ENCODE measurements around the gene MSH4. TPM values are rescaled to one million over a fixed set of nuclear protein-coding genes. Genes with fewer than 3 reads are reported as not detected.
A peak's percentile ranks its signal among the peaks of the same experiment; 100 is the strongest.

Gene MSH4
- total RNA-seq, 2 experiments from 2014 or later = 0.14 to 0.27 TPM

DNA sequence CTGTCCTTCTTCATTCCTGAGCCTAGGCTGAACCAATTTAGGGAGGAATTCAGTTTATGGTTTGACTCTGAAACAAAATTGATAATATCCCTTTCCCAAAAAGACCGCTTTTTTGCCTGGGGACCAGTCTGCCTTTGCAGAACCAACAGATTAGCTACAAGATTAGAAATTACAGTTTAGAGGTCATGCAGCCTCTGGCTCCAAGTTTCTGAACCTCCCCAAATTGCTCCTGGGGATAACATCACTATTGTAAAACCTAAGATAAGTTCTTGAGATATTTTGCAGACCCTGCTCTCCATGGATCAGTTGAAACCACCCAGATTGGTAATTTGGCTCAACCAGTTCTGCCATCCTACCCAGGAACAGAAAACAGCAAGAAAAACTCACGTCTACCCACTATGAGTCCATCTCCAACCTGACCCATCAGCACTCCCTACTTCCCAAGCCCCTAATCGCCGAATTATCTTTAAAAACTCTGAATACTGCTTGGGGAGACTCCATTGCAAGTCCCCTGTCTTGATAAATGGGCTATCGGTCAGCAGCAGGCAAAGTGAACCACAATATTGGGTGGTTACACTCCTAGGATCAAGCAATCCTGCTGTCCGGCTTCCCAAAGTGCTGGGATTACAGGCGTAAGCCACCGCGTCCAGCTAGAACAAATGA, 11.2 kb upstream of the MSH4 start:
- H3K4me1 Mint-ChIP-seq (ENCODE audit: low read depth) = peaks cover 17% of the 10 kb centered on the region
- H3K27me3 Mint-ChIP-seq (ENCODE audit: low read depth) = no peaks in the 10 kb centered on the region
- H3K36me3 Mint-ChIP-seq (ENCODE audit: low read depth) = peaks cover 41% of the 10 kb centered on the region
- peak overlapping the region; percentile 99 for H3K4me3 Mint-ChIP-seq
- CTCF ChIA-PET = interaction anchor here (0.8 kb wide), 1 partner anchor 10 kb away, joined by 3 read pairs; no protein-coding TSS in a partner anchor
- intact Hi-C loops (cut with micrococcal nuclease) = loop anchor here (5.0 to 10.0 kb wide), 4 partner anchors 469 to 1969 kb away; partner anchors contain the start of gene USP33
- no peak for DNase-seq
- H3K27ac Mint-ChIP-seq = peak overlapping the region; percentile 99
- no peaks in the 10 kb centered on the region for H3K9me3 Mint-ChIP-seq

DNA sequence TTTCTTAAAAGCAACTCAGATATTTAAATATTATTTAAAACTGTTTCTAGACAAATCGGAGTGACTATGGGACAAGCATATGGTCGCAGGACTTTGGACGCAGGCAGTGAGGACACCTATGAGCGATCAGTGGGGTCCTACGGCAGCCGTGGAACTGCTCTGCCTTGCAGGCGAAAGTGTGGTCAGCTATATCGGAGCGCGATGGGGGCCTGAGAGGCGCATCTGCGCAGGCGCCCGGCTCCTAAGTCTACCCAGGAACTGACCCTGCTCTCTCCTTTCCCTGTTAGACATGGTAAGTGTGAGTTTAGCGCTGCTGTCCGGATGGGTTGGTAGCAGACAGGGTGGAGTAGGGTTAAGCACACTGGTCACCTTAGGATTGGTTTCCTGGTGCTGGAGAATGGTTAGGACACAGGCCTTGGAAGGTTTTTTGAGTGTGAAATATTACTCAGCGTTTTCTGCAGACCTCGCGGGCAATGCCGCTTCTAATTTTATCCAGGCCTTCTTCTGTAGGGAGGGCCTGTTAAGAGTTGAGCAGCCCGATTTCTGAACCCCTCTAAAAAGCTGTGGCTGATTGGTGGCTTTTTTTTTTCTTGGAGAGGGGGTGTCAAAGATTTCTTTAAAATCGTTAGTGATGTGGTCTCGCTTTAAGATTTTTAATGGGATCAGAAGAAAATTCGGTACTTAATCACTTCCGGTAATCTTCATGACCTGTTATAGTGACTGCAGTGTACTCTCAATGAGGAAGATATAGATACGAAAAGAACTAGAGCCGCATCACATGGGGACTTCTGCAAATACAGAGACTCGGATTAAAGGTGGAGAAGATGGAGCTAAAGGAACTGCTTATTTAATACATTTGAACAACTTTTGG, 10.5 kb upstream of the MSH4 start, which contains the start of gene RABGGTB:
RABGGTB (plus strand) TSS at position 274 of the 871 bp plus-strand sequence; CDS start at position 290, 16 bp downstream.
- Mint-ChIP-seq H3K36me3 (ENCODE audit: low read depth) (peaks cover 48% of the 10 kb centered on the region), H3K4me1 (ENCODE audit: low read depth) (peaks cover 24% of the 10 kb centered on the region), H3K27ac (peak within 1 kb of the TSS; percentile 99), H3K4me3 (peak within 1 kb of the TSS; percentile 99), H3K27me3 (ENCODE audit: low read depth) (no peaks in the 10 kb centered on the region), H3K9me3 (no peaks in the 10 kb centered on the region)
- CTCF ChIA-PET = interaction anchor here (0.8 kb wide), 1 partner anchor 9 kb away, joined by 3 read pairs; no protein-coding TSS in a partner anchor
- peak; percentile 96 for DNase-seq
- intact Hi-C loops (cut with micrococcal nuclease) = loop anchor here (1.0 to 10.0 kb wide), 9 partner anchors 62 to 1969 kb away; partner anchors contain the start of genes ACADM, CRYZ, ST6GALNAC3 and TYW3

DNA sequence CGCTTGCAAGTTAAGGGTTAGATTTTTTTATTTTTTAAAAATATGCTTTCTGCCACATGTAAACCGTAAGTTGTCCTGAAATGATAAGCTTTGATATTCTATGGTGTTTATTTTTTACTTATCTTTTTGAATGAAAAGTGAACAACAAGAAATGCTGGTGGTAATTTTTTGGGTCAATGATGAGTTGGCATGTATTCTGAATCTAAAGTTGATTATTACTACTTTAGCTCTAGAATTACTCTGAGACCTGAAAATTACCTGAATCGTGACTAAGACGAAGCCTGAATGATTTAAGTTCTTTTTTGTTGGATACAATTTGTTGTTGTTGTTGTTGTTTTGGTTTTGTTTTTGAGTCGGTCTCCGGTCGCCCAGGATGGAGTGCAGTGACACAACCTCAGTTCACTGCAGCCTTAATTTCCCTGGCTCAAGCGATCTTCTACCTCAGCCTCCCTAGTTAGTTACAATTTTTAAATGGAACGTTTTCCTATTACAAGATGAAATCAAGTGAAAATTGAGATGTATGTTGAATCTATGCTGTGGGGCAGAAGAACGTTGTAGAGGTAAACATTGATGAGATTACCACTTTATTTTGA, 9.7 kb upstream of the MSH4 start:
- no peak for DNase-seq
- Mint-ChIP-seq H3K4me1 (ENCODE audit: low read depth) (peaks cover 31% of the 10 kb centered on the region), H3K4me3 (peak overlapping the region; percentile 99), H3K27ac (peak overlapping the region; percentile 99), H3K9me3 (no peaks in the 10 kb centered on the region), H3K27me3 (ENCODE audit: low read depth) (no peaks in the 10 kb centered on the region), H3K36me3 (ENCODE audit: low read depth) (peaks cover 55% of the 10 kb centered on the region)
- intact Hi-C loops (cut with micrococcal nuclease) = loop anchor here (1.0 to 10.0 kb wide), 9 partner anchors 63 to 1968 kb away; partner anchors contain the start of genes ACADM, CRYZ, ST6GALNAC3 and TYW3
- CTCF ChIA-PET = no interaction called here

DNA sequence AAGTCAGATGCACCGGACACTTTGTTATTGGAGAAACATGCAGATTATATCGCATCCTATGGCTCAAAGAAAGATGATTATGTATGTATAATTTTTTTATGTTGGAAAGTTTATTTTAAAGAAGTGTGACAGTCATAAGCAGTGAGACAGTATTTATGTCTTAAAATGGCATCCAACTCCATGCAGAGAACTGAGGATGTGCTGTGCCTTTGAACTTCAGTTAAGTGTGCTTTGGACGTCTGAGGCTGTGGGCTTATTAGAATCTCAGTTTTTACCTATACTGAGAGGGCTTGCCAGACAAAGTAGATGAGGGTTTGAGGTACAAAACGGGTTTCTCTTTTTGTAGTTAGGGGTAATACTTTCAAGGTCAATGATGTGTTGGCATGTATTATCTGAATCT, 9.2 kb upstream of the MSH4 start:
- Mint-ChIP-seq H3K9me3 (no peaks in the 10 kb centered on the region), H3K4me3 (peak overlapping the region; percentile 99), H3K27me3 (ENCODE audit: low read depth) (no peaks in the 10 kb centered on the region), H3K36me3 (ENCODE audit: low read depth) (peaks cover 59% of the 10 kb centered on the region), H3K4me1 (ENCODE audit: low read depth) (peaks cover 35% of the 10 kb centered on the region), H3K27ac (peak overlapping the region; percentile 99)
- no peak for DNase-seq
- CTCF ChIA-PET = interaction anchor here (0.6 kb wide), 1 partner anchor 1980 kb away, joined by 3 read pairs; no protein-coding TSS in a partner anchor
- intact Hi-C loops (cut with micrococcal nuclease) = loop anchor here (2.0 to 10.0 kb wide), 6 partner anchors 173 to 1967 kb away; partner anchors contain the start of genes ST6GALNAC3 and USP33

DNA sequence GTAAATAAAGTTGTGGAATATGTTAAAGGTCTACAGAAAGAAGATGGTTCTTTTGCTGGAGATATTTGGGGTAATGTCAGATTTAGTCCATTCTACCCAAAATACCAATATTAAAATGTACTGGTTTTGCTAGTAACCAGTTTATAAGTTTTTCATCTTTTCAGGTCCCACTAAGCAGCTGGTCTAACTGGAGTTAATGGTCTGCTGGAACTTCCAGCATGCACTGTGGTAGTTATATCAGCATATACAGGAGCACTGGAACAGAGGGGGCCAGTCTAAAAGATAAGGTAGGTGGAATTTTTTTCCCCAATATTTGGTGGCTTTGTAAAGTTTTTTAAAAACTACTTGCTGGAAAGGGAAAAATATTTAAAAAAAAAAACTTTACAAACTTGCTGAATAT, 6.7 kb upstream of the MSH4 start:
- Mint-ChIP-seq H3K36me3 (ENCODE audit: low read depth) (peaks cover 72% of the 10 kb centered on the region), H3K27ac (peak overlapping the region; percentile 81), H3K9me3 (no peaks in the 10 kb centered on the region), H3K27me3 (ENCODE audit: low read depth) (no peaks in the 10 kb centered on the region), H3K4me3 (peak overlapping the region; percentile 99), H3K4me1 (ENCODE audit: low read depth) (peaks cover 46% of the 10 kb centered on the region)
- DNase-seq = no peak
- CTCF ChIA-PET = no interaction called here
- intact Hi-C loops (cut with micrococcal nuclease) = loop anchor here (5.0 to 10.0 kb wide), 4 partner anchors 465 to 1965 kb away; partner anchors contain the start of gene USP33

DNA sequence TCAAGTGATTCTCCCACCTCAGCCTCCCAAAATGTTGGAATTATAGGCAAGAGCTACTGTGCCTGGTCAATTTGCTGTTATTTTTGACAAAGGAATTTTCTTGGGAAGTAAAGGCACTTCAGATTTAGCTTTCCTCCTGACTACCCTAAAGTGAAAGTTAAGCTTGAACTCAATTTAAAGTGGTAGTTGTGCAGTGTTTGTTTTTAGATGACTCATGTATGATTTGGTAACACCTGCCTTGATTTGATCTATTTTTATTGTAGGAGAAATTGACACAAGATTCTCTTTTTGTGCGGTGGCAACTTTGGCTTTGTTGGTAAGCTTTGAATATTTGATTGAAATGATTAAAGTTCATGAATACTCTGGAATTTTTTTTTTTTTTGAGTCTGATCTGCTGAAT, 5.7 kb upstream of the MSH4 start:
- H3K4me3 Mint-ChIP-seq = peak overlapping the region; percentile 99
- H3K9me3 Mint-ChIP-seq = no peaks in the 10 kb centered on the region
- no peaks in the 10 kb centered on the region for H3K27me3 Mint-ChIP-seq (ENCODE audit: low read depth)
- no peak for DNase-seq
- peak overlapping the region; percentile 81 for H3K27ac Mint-ChIP-seq
- CTCF ChIA-PET = interaction anchor here (0.6 to 1.0 kb wide), 2 partner anchors 33 to 200 kb away, joined by 6 to 8 read pairs; no protein-coding TSS in a partner anchor
- intact Hi-C loops (cut with micrococcal nuclease) = no loop called here
- peaks cover 44% of the 10 kb centered on the region for H3K4me1 Mint-ChIP-seq (ENCODE audit: low read depth)
- H3K36me3 Mint-ChIP-seq (ENCODE audit: low read depth) = peaks cover 77% of the 10 kb centered on the region

DNA sequence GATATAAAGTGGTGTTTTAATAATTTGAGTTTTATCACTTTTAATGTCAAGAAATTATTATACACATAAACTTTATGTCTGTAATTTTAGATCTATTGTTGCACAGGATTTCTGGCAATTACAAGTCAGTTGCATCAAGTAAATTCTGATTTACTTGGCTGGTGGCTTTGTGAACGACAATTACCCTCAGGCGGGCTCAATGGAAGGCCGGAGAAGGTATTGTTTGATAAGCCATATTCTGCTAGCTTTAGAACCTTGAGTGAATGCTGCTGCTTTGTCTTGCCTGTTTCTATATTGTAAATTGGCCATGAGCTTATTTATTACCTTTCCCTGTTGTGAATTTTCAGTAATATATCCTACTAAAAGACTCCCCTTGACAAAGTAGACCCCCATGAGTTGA, 4.6 kb upstream of the MSH4 start:
- H3K9me3 Mint-ChIP-seq = no peaks in the 10 kb centered on the region
- peaks cover 72% of the 10 kb centered on the region for H3K36me3 Mint-ChIP-seq (ENCODE audit: low read depth)
- H3K27me3 Mint-ChIP-seq (ENCODE audit: low read depth) = no peaks in the 10 kb centered on the region
- CTCF ChIA-PET = no interaction called here
- H3K27ac Mint-ChIP-seq = no peak overlapping the region
- no peak for DNase-seq
- intact Hi-C loops (cut with micrococcal nuclease) = no loop called here
- peaks cover 44% of the 10 kb centered on the region for H3K4me1 Mint-ChIP-seq (ENCODE audit: low read depth)
- no peak overlapping the region for H3K4me3 Mint-ChIP-seq

DNA sequence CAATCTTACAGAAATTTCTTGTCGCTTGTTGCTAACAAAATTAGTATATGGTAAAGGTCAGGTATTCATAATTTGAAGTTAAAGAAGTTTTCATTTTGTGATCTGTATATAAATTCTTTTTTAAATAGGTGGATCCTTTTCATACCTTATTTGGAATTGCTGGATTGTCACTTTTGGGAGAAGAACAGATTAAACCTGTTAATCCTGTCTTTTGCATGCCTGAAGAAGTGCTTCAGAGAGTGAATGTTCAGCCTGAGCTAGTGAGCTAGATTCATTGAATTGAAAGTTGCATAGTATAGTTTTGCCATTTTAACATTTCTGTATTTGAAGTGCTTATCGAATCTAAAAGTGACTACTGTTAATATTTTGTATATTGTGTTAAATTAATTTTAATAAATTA, 2.3 kb upstream of the MSH4 start:
- no peak overlapping the region for H3K27ac Mint-ChIP-seq

DNA sequence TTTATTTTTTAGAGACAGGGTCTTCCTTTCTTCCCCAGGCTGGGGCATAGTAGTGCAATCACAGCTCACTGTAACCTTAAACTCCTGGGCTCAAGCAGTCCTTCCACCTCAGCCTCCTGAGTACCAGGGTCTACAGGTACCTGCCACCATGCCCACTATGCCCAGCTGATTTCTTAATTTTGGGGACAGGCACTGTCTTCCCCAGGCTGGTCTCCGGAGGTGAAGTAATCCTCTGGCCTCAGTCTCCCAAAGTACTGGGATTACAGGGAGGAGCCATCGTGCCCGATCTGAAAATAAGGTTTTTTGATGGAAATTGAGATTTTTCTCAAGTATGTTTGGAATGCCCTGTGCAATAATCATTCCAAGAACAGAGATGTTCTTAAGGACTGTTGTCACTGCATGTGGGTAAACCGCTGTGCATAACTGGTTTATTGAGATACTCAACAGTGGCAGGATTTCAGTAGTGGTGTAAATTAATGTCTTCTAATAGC, 934 bp upstream of the MSH4 start:
- intact Hi-C loops (cut with micrococcal nuclease) = no loop called here
- Mint-ChIP-seq H3K9me3 (no peaks in the 10 kb centered on the region), H3K27ac (peak overlapping the region; percentile 46), H3K4me3 (no peak overlapping the region), H3K36me3 (ENCODE audit: low read depth) (peaks cover 44% of the 10 kb centered on the region), H3K4me1 (ENCODE audit: low read depth) (peaks cover 26% of the 10 kb centered on the region), H3K27me3 (ENCODE audit: low read depth) (no peaks in the 10 kb centered on the region)
- CTCF ChIA-PET = interaction anchor here (1.5 kb wide), 1 partner anchor 10 kb away, joined by 3 read pairs; the partner anchor contains the start of gene RABGGTB
- no peak for DNase-seq

More for the DNA sequence above, 2.3 kb upstream of the MSH4 start:
- no peaks in the 10 kb centered on the region for H3K9me3 Mint-ChIP-seq
- intact Hi-C loops (cut with micrococcal nuclease) = no loop called here
- no peaks in the 10 kb centered on the region for H3K27me3 Mint-ChIP-seq (ENCODE audit: low read depth)
- H3K4me1 Mint-ChIP-seq (ENCODE audit: low read depth) = peaks cover 37% of the 10 kb centered on the region
- DNase-seq = no peak
- CTCF ChIA-PET = no interaction called here
- H3K4me3 Mint-ChIP-seq = no peak overlapping the region
- H3K36me3 Mint-ChIP-seq (ENCODE audit: low read depth) = peaks cover 57% of the 10 kb centered on the region

DNA sequence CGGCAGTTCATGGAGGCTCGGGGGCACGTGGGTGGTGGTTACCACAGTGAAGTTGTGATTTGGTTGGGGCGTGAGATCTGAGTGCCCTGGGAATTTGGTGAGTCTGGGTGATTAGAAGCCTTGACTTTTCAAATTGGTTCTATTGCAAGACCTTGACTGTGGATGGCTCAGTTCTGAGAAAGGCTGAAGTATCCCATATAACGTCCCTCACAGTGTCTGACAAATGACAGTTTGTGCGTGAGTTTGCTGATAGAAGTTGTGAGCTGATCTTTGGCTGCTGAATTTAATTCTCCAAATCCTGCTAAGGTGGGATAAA, 549 bp downstream of the MSH4 start:
- H3K4me1 Mint-ChIP-seq (ENCODE audit: low read depth) = peaks cover 14% of the 10 kb centered on the region
- no peak overlapping the region for H3K27ac Mint-ChIP-seq
- peaks cover 32% of the 10 kb centered on the region for H3K36me3 Mint-ChIP-seq (ENCODE audit: low read depth)
- no peaks in the 10 kb centered on the region for H3K9me3 Mint-ChIP-seq
- intact Hi-C loops (cut with micrococcal nuclease) = no loop called here
- H3K4me3 Mint-ChIP-seq = no peak overlapping the region
- CTCF ChIA-PET = no interaction called here
- H3K27me3 Mint-ChIP-seq (ENCODE audit: low read depth) = no peaks in the 10 kb centered on the region
- no peak for DNase-seq

DNA sequence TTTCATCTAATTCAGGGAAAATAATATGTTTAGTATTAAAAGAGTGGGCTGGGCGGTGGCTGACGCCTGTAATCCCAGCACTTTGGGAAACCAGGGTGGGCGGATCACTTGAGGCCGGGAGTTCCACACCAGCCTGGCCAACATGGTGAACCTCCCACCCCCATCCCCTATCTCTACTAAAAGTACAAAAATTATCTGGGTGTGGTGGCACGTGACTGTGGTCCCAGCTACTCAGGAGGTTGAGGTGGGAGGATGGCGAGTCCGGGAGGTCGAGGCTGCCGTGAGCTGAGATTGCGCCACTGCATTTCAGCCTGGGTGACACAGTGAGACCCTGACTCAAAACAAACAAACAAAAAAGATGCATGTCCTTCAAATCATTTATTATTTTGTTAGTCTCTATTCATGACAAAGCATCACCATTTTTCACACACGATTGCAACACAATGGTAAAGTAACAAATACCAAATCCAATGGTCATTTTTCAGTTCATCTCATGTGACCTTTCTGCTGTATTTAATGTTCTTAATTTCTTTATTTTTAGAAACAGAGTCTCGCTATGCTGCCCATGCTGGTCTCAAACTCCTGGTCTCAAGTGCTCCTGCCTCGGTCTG, 1.0 kb downstream of the MSH4 start:
- H3K27me3 Mint-ChIP-seq (ENCODE audit: low read depth) = no peaks in the 10 kb centered on the region
- peaks cover 10% of the 10 kb centered on the region for H3K4me1 Mint-ChIP-seq (ENCODE audit: low read depth)
- H3K36me3 Mint-ChIP-seq (ENCODE audit: low read depth) = peaks cover 29% of the 10 kb centered on the region
- no peak overlapping the region for H3K4me3 Mint-ChIP-seq
- CTCF ChIA-PET = no interaction called here
- H3K9me3 Mint-ChIP-seq = no peaks in the 10 kb centered on the region
- DNase-seq = no peak
- intact Hi-C loops (cut with micrococcal nuclease) = no loop called here
- no peak overlapping the region for H3K27ac Mint-ChIP-seq

All from activated naive CD4-positive, alpha-beta T cell treated with anti-CD3 and anti-CD28 coated beads for 36 hours (primary cell).